ENCODE results near the gene C1orf210.

C1orf210 gene

DNA sequence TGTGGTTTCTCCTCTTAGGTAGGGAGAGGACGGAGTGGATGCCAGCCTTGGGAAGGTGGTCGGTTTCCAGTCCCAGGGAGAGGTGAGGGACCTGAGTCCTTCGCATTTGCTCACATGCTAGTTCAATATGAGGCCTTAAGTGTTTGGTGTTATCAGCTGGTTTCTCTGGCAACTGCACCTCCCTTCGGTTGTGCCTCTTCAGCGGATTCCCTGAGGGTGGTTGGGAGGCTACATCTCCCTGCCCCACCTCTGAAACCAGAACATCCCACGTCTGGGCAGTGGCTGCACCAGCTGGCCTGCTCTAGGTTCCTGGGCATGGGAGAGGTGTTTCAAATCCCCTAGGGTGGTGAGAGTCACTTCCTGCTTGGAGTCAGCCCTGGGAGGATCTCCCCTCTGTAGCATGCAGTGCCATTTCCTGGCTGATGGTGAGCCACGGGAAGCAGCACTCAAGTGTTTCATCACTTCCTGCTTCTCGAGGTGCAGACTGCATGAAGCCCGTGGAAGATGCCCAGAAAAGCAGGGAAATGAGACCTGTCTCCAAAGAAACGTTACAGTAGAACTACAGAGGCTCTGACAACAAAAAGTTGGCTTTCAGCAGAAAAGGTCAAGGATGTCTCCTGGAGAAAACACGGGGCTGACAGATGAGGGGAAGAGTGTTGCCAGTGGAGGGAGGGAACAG, 11.1 kb downstream of the C1orf210 start:
- H3K4me3 ChIP-seq (ENCODE audit: low read depth, low read length), result no peak overlapping the region
- TF ChIP-seq CTCF (IDR thresholded peaks at IDR 0.05; ENCODE audit: control insufficient read depth, extremely low read depth, insufficient read depth), result no peak

GRCh38 chr1:43273708-43274107, 11.7 kb downstream of the C1orf210 start:
- no peak for DNase-seq (ENCODE audit: low read depth)
- H3K4me3 ChIP-seq (ENCODE audit: low read depth, low read length), result no peak overlapping the region

More for the DNA sequence above, 11.1 kb downstream of the C1orf210 start:
- no peak for DNase-seq (ENCODE audit: low read depth)

GRCh38 chr1:43272576-43273571, 12.5 kb downstream of the C1orf210 start:
- no peak for DNase-seq (ENCODE audit: low read depth)
- H3K4me3 ChIP-seq (ENCODE audit: low read depth, low read length), result no peak overlapping the region
- no peak for TF ChIP-seq CTCF (IDR thresholded peaks at IDR 0.05; ENCODE audit: control insufficient read depth, extremely low read depth, insufficient read depth)

More at GRCh38 chr1:43273708-43274107, 11.7 kb downstream of the C1orf210 start:
- no peak for TF ChIP-seq CTCF (IDR thresholded peaks at IDR 0.05; ENCODE audit: control insufficient read depth, extremely low read depth, insufficient read depth)

DNA sequence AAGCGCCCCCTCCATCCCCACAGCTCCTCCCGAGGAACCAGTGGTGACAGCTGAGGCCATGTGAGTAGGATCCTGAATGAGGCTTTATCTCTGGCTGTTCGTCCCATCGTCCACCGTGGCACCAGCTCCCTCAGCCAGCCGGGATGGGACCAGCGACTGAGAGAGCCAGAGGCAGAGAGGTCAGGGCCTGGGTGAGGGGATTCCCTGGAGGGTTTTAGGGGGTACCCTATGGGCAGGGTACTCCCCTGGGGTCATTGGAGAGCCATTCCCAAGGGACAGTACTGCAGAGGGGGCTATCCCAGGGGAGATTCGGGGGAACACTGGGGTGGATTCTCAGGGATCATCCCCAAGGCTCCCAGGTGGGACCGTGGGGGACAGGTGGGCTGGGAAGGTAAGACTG, 13.2 kb downstream of the C1orf210 start:
- H3K4me3 ChIP-seq (ENCODE audit: low read depth, low read length), result no peak overlapping the region
- DNase-seq (ENCODE audit: low read depth), result no peak
- TF ChIP-seq CTCF (IDR thresholded peaks at IDR 0.05; ENCODE audit: control insufficient read depth, extremely low read depth, insufficient read depth), result no peak

- no peak for TF ChIP-seq CTCF (IDR thresholded peaks at IDR 0.05; ENCODE audit: control insufficient read depth, extremely low read depth, insufficient read depth)
- no peak for DNase-seq (ENCODE audit: low read depth)
- H3K4me3 ChIP-seq (ENCODE audit: low read depth, low read length), result peak overlapping the region; percentile 68
Observed at GRCh38 chr1:43271186-43272118, 13.9 kb downstream of the C1orf210 start.

- peak; percentile 95 for DNase-seq (ENCODE audit: low read depth)
- no peak for TF ChIP-seq CTCF (IDR thresholded peaks at IDR 0.05; ENCODE audit: control insufficient read depth, extremely low read depth, insufficient read depth)
- peak overlapping the region; percentile 68 for H3K4me3 ChIP-seq (ENCODE audit: low read depth, low read length)
Observed at GRCh38 chr1:43270421-43271095, 14.8 kb downstream of the C1orf210 start.
